HepG2 (cell line): Measurements from ENCODE around the gene ACBD3. TPM values are rescaled to one million over a fixed set of nuclear protein-coding genes. Genes with fewer than 3 reads are reported as not detected.

ENCODE experiments used
- ATAC-seq: fragments of 200-7000 bp; cut with Tn5 transposase; 3 replicates; pipeline ENCODE4 v1.9.1; 2020; ENCODE audit warnings: mild to moderate bottlenecking, moderate library complexity
- BruUV-seq: library from RNA; stranded (reverse); fragments of 400-500 nt; replicated peaks from 2 replicates; lab custom pipeline; 2021; lab: Mats Ljungman, UMichigan
- CTCF ChIA-PET: fragments of 300-600 bp; formaldehyde crosslinking; extraction: SDS; loops from one replicate; lab custom pipeline; 2021; ENCODE audit warnings: low total read pairs, inconsistent platforms, low intra/inter-chr PET ratio; lab: Yijun Ruan, JAX
- POLR2A ChIA-PET: fragments of 350-600 bp; sonication (Branson Sonifier 250); formaldehyde crosslinking; loops from one replicate; lab custom pipeline; 2020; ENCODE audit warnings: antibody characterized with exemption, inconsistent platforms; lab: Yijun Ruan, JAX
- DNase-seq: peaks from one replicate; pipeline ENCODE4 v3.0.0-alpha.2; 2015; ENCODE audit warnings: low spot score
- FAIRE-seq: peaks from 3 replicates; lab custom pipeline; 2011; peaks lifted over from hg19 to GRCh38; lab: Jason Lieb, UNC
- H2AFZ ChIP-seq: one replicate; pipeline ENCODE4 v1.6.1; 2011; ENCODE audit warnings: low read length, inconsistent platforms
- H3K27ac ChIP-seq: fragments of 300-600 bp; 3 replicates; pipeline ENCODE4 v1.8.0; 2011; ENCODE audit warnings: mixed run types, mild to moderate bottlenecking, mixed read lengths, low read length, inconsistent platforms; ENCODE audit not compliant: insufficient read depth; ENCODE audit errors: extremely low read length
- H3K27me3 ChIP-seq, 2 experiments: fragments of 200-600 bp in 1 of 2; 2 replicates in 1 of 2; 3 replicates in 1 of 2; pipeline versions ENCODE4 v1.6.0 to v1.8.0; 2011; ENCODE audit warnings: low read length in 2 of 2, mild to moderate bottlenecking in 2 of 2, moderate library complexity in 2 of 2, inconsistent platforms in 1 of 2; ENCODE audit not compliant: insufficient read depth in 2 of 2, control insufficient read depth in 1 of 2
- H3K36me3 ChIP-seq, 2 experiments: fragments of 200-600 bp in 1 of 2; replicated peaks in 1 of 2; 2 replicates in 1 of 2; 3 replicates in 1 of 2; pipeline versions ENCODE4 v1.5.1 to v1.8.0; 2011; ENCODE audit warnings: low read length in 2 of 2, inconsistent platforms in 1 of 2; ENCODE audit not compliant: insufficient read depth in 2 of 2, control insufficient read depth in 1 of 2
- H3K4me1 ChIP-seq: 2 replicates; pipeline ENCODE4 v1.5.1; 2012; ENCODE audit warnings: low read length, inconsistent platforms; ENCODE audit not compliant: insufficient read depth
- H3K4me2 ChIP-seq: 2 replicates; pipeline ENCODE4 v1.6.0; 2011; ENCODE audit warnings: low read depth, low read length, inconsistent platforms
- H3K4me3 ChIP-seq, 3 experiments: fragments of 200-600 bp in 1 of 3; sonication (generic), shearing (Covaris generic) in 1 of 3; replicated peaks in 1 of 3; 2 replicates each; pipeline ENCODE4 v1.5.1; 2011 to 2016; ENCODE audit warnings: low read length in 3 of 3, inconsistent platforms in 2 of 3, low read depth in 2 of 3, mild to moderate bottlenecking in 2 of 3, control low read depth in 1 of 3, mixed read lengths in 1 of 3; ENCODE audit not compliant: insufficient read depth in 1 of 3
- H3K79me2 ChIP-seq: one replicate; pipeline ENCODE4 v1.6.1; 2011; ENCODE audit warnings: low read length, inconsistent platforms; ENCODE audit not compliant: insufficient read depth
- H3K9ac ChIP-seq: 2 replicates; pipeline ENCODE4 v1.6.0; 2011; ENCODE audit warnings: mild to moderate bottlenecking, low read depth, low read length, inconsistent platforms; ENCODE audit not compliant: insufficient read depth
- H3K9me3 ChIP-seq: 2 replicates; pipeline ENCODE4 v1.5.1; 2012; ENCODE audit warnings: mild to moderate bottlenecking, low read length
- H4K20me1 ChIP-seq: 2 replicates; pipeline ENCODE4 v1.6.0; 2011; ENCODE audit warnings: inconsistent platforms, mild to moderate bottlenecking, low read length, moderate library complexity; ENCODE audit not compliant: insufficient read depth
- ATF7 ChIP-seq, 2 experiments: fragments of 450-650 bp in 1 of 2; sonication (generic) in 1 of 2; formaldehyde crosslinking in 1 of 2; IDR thresholded peaks; 2 replicates each; pipeline versions ENCODE4 v1.4.0 to v1.6.1; 2016 to 2020; ENCODE audit warnings: antibody characterized with exemption in 1 of 2, mild to moderate bottlenecking in 1 of 2, missing genetic modification reagents in 1 of 2
- DNMT1 ChIP-seq: sonication (generic); formaldehyde crosslinking; IDR thresholded peaks from 2 replicates; pipeline ENCODE4 v1.5.1; 2020; ENCODE audit warnings: mild to moderate bottlenecking, missing genetic modification reagents
- EED ChIP-seq: sonication (generic); formaldehyde crosslinking; IDR thresholded peaks from 2 replicates; pipeline ENCODE4 v1.5.0; 2020; ENCODE audit warnings: mild to moderate bottlenecking, missing genetic modification reagents
- ISX ChIP-seq: sonication (generic); formaldehyde crosslinking; conservative IDR thresholded peaks from 2 replicates; pipeline ENCODE4 v1.5.0; 2020; ENCODE audit warnings: missing genetic modification reagents
- KLF11 ChIP-seq: IDR thresholded peaks from 2 replicates; pipeline ENCODE4 v1.6.1; 2016; ENCODE audit warnings: missing compliant biosample characterization
- MBNL3 ChIP-seq: fragments of 250-450 bp; sonication (Bioruptor Pico); conservative IDR thresholded peaks from 2 replicates; pipeline ENCODE4 v1.8.0; 2022; ENCODE audit warnings: mild to moderate bottlenecking, inconsistent platforms
- MED13 ChIP-seq: sonication (generic); formaldehyde crosslinking; IDR thresholded peaks from 2 replicates; pipeline ENCODE4 v1.5.0; 2020; ENCODE audit warnings: missing genetic modification reagents
- MLLT10 ChIP-seq: sonication (generic); formaldehyde crosslinking; IDR thresholded peaks from 2 replicates; pipeline ENCODE4 v1.4.0; 2020; ENCODE audit warnings: missing genetic modification reagents
- RARG ChIP-seq: sonication (generic); formaldehyde crosslinking; IDR thresholded peaks from 2 replicates; pipeline ENCODE4 v1.4.0; 2020; ENCODE audit warnings: low read depth, mild to moderate bottlenecking, missing genetic modification reagents
- RBM22 ChIP-seq: fragments of 200-400 bp; formaldehyde crosslinking; optimal IDR thresholded peaks from 2 replicates; pipeline ENCODE3; 2017; ENCODE audit warnings: mild to moderate bottlenecking, low read length, moderate library complexity
- SRSF1 ChIP-seq: fragments of 200-400 bp; formaldehyde crosslinking; optimal IDR thresholded peaks from 2 replicates; pipeline ENCODE3; 2017; ENCODE audit warnings: mild to moderate bottlenecking, low read depth, low read length, moderate library complexity
- ZMYM4 ChIP-seq: sonication (generic); formaldehyde crosslinking; IDR thresholded peaks from 2 replicates; pipeline ENCODE4 v1.8.1; 2023; ENCODE audit warnings: mild to moderate bottlenecking, missing genetic modification reagents
- ZNF224 ChIP-seq: sonication (generic); formaldehyde crosslinking; IDR thresholded peaks from 2 replicates; pipeline ENCODE4 v1.5.0; 2020; ENCODE audit warnings: mild to moderate bottlenecking, missing genetic modification reagents
- ZNF274 ChIP-seq: sonication (generic); formaldehyde crosslinking; IDR thresholded peaks from 2 replicates; pipeline ENCODE4 v1.5.1; 2020; ENCODE audit warnings: mild to moderate bottlenecking, missing genetic modification reagents
- ZNF567 ChIP-seq: sonication (generic); formaldehyde crosslinking; IDR thresholded peaks from 2 replicates; pipeline ENCODE4 v1.8.1; 2023; ENCODE audit warnings: mild to moderate bottlenecking, missing genetic modification reagents, borderline replicate concordance
- ZNF660 ChIP-seq: sonication (generic); formaldehyde crosslinking; IDR thresholded peaks from 2 replicates; pipeline ENCODE4 v1.5.1; 2020; ENCODE audit warnings: mild to moderate bottlenecking, low read depth, missing genetic modification reagents, borderline replicate concordance
- ZNF720 ChIP-seq: sonication (generic); formaldehyde crosslinking; IDR thresholded peaks from 2 replicates; pipeline ENCODE4 v1.4.0; 2020; ENCODE audit warnings: missing genetic modification reagents
- WGBS: methylation state at CpG from one replicate; pipeline ENCODE4 v1.1.6; 2017; ENCODE audit warnings: low lambda C conversion rate; 5-methylcytosine and 5-hydroxymethylcytosine counted together
- in situ Hi-C: cut with HindIII; loops from 2 replicates; pipeline ENCODE4 v1.10.0; 2017; ENCODE audit warnings: low pct_unique_long_range_greater_than_20kb; ENCODE audit not compliant: extremely low pct_ligation_motif_present
- intact Hi-C: fragments of 100-400 bp; cut with micrococcal nuclease; formaldehyde crosslinking; loops from one replicate; pipeline ENCODE4 v1.10.0; 2022; ENCODE audit not compliant: unreplicated experiment
- polyA plus RNA-seq, 8 experiments: library from polyadenylated mRNA; depleted of rRNA in 3 of 8; stranded (reverse) in 7 of 8; unstranded in 1 of 8; fragments of >200 nt; fragmentation: Illumina TruSeq in 4 of 8; extraction: Trizol in 4 of 8; gene quantifications; 2 replicates each; pipeline versions ENCODE4 v1.2.1 to v1.2.3, GENCODE V29; 2011 to 2016; ENCODE audit warnings: low read depth in 4 of 8, missing spikeins in 1 of 8, mixed read lengths in 1 of 8; ENCODE audit not compliant: insufficient read depth in 1 of 8
- total RNA-seq, 5 experiments: library from RNA; depleted of rRNA; stranded (reverse); fragments of >200 nt; fragmentation: Illumina TruSeq; extraction: Trizol; gene quantifications; 2 replicates each; pipeline ENCODE4 v1.2.3, GENCODE V29; 2016; ENCODE audit warnings: low read depth in 1 of 5
- TF ChIP-seq, protein P1 (sequence below): sonication (generic); formaldehyde crosslinking; IDR thresholded peaks from 2 replicates; pipeline ENCODE4 v1.4.0; 2020; ENCODE audit warnings: missing genetic modification reagents, borderline replicate concordance
- TF ChIP-seq, protein P2 (sequence below): sonication (generic); formaldehyde crosslinking; IDR thresholded peaks from 2 replicates; pipeline ENCODE4 v1.5.1; 2020; ENCODE audit warnings: missing genetic modification reagents, mild to moderate bottlenecking, borderline replicate concordance
- TF ChIP-seq, protein P3 (sequence below): sonication (generic); formaldehyde crosslinking; IDR thresholded peaks from 2 replicates; pipeline ENCODE4 v1.8.1; 2023; ENCODE audit warnings: mild to moderate bottlenecking, missing genetic modification reagents

Gene ACBD3
- total and polyA plus RNA-seq, 2 of the 13 experiments (the other 11 are each of a cell fraction or from before 2014, with no cell fraction given) = 24.3 to 39.3 TPM

DNA sequence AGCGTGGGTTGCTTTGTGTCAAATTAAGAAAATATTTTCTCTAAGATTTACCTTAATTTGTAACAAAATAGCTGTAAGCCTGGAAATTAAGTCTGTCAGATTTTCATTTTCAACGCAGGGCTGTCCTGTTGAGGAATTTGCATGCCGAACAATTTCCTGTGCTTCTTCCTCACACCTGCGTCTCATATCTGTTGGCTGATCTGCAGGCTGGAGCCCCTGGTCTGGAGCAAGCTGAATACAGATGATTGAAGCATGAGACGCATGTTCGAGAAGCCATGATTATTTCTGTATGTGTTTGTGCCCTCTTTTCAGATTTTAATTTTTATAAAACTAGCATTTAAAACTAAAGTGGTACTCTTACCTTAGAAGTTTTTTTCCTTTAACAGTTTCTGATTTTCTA is 46.8 kb upstream of the ACBD3 start:
- POLR2A ChIA-PET = no interaction called here

More for the DNA sequence above, 46.8 kb upstream of the ACBD3 start:
- CTCF ChIA-PET = no interaction called here
- Histone ChIP-seq H3K9me3 (no peaks in the 10 kb centered on the region), H3K27ac (no peak overlapping the region), H3K9ac (no peak overlapping the region), H3K79me2 (no peaks in the 10 kb centered on the region), H3K4me1 (peaks cover 10% of the 10 kb centered on the region), H3K4me2 (no peak overlapping the region), H3K36me3 (peaks cover 0 to 18% of the 10 kb centered on the region in 2 experiments; a peak in 2 of 5 replicates), H3K4me3 (no peak overlapping the region), H2AFZ (no peak overlapping the region), H3K27me3 (no peaks in the 10 kb centered on the region), H4K20me1 (no peaks in the 10 kb centered on the region)
- ATAC-seq (no peak), FAIRE-seq (no peak), DNase-seq (no peak)
- in situ Hi-C loops (no loop called here), intact Hi-C loops (no loop called here)
- no TSS peak for BruUV-seq
- TF ChIP-seq, protein P1, sequence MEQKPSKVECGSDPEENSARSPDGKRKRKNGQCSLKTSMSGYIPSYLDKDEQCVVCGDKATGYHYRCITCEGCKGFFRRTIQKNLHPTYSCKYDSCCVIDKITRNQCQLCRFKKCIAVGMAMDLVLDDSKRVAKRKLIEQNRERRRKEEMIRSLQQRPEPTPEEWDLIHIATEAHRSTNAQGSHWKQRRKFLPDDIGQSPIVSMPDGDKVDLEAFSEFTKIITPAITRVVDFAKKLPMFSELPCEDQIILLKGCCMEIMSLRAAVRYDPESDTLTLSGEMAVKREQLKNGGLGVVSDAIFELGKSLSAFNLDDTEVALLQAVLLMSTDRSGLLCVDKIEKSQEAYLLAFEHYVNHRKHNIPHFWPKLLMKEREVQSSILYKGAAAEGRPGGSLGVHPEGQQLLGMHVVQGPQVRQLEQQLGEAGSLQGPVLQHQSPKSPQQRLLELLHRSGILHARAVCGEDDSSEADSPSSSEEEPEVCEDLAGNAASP = no peak
- no peak for TF ChIP-seq RARG (CRISPR knock-in tag)
- TF ChIP-seq DNMT1 = no peak
- TF ChIP-seq ZNF660 (CRISPR knock-in tag) = no peak
- no peak for TF ChIP-seq MBNL3 (CRISPR knock-in tag)
- no peak for TF ChIP-seq MLLT10
- no peak for TF ChIP-seq ATF7 (IDR thresholded peaks at IDR 0.05)
- TF ChIP-seq ATF7 (CRISPR knock-in tag; IDR thresholded peaks at IDR 0.05) = no peak
- no peak for TF ChIP-seq ISX (CRISPR knock-in tag)
- no peak for TF ChIP-seq MED13 (CRISPR knock-in tag)
- no peak for TF ChIP-seq KLF11 (CRISPR knock-in tag)
- TF ChIP-seq ZNF720 = no peak
- no peak for TF ChIP-seq SRSF1
- TF ChIP-seq EED (CRISPR knock-in tag) = no peak
- no peak for TF ChIP-seq ZMYM4 (CRISPR knock-in tag)
- TF ChIP-seq, protein P2, sequence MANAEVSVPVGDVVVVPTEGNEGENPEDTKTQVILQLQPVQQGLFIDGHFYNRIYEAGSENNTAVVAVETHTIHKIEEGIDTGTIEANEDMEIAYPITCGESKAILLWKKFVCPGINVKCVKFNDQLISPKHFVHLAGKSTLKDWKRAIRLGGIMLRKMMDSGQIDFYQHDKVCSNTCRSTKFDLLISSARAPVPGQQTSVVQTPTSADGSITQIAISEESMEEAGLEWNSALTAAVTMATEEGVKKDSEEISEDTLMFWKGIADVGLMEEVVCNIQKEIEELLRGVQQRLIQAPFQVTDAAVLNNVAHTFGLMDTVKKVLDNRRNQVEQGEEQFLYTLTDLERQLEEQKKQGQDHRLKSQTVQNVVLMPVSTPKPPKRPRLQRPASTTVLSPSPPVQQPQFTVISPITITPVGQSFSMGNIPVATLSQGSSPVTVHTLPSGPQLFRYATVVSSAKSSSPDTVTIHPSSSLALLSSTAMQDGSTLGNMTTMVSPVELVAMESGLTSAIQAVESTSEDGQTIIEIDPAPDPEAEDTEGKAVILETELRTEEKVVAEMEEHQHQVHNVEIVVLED = no peak
- TF ChIP-seq ZNF274 = no peak
- no peak for TF ChIP-seq ZNF224 (CRISPR knock-in tag)
- no peak for TF ChIP-seq ZNF567 (CRISPR knock-in tag)
- no peak for TF ChIP-seq RBM22
- TF ChIP-seq, protein P3, sequence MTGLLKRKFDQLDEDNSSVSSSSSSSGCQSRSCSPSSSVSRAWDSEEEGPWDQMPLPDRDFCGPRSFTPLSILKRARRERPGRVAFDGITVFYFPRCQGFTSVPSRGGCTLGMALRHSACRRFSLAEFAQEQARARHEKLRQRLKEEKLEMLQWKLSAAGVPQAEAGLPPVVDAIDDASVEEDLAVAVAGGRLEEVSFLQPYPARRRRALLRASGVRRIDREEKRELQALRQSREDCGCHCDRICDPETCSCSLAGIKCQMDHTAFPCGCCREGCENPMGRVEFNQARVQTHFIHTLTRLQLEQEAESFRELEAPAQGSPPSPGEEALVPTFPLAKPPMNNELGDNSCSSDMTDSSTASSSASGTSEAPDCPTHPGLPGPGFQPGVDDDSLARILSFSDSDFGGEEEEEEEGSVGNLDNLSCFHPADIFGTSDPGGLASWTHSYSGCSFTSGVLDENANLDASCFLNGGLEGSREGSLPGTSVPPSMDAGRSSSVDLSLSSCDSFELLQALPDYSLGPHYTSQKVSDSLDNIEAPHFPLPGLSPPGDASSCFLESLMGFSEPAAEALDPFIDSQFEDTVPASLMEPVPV = no peak
- WGBS = 95% methylated on average over 6 of the region's 6 CpGs
